HG02759 (cell line): ENCODE results near the gene STON2.
A peak's percentile ranks its signal among the peaks of the same experiment; 100 is the strongest.
"Not testable (repeated sequence)": the region's sequence is repeated elsewhere in the genome, so short reads cannot be mapped to it uniquely, and the experiment has no call there.

Source experiments
- ATAC-seq: cut with Tn5 transposase; IDR thresholded peaks from one replicate; pipeline ENCODE4 v1.9.1; 2021; ENCODE audit warnings: mild to moderate bottlenecking, moderate library complexity; ENCODE audit not compliant: unreplicated experiment

Gene STON2

DNA sequence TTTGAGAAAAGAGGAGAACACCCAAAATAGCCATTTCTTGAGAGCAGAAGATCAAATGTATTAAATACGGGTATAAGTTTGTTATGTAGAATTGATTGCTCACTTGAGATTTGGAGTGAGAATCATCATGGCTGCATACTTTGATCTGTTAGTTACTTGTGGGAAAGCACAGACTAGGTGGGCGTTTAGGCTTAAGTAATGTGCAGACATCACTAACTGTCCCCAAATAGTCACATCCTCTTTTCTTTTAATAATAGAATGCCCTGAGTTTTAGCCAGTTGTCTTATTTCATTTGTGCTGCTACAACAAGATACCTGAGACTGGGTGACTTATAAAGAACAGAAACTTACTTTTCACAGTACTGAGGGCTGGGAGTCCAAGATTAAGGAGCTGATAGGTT is 165.0 kb downstream of the STON2 start:
- ATAC-seq = peak; percentile 68

DNA sequence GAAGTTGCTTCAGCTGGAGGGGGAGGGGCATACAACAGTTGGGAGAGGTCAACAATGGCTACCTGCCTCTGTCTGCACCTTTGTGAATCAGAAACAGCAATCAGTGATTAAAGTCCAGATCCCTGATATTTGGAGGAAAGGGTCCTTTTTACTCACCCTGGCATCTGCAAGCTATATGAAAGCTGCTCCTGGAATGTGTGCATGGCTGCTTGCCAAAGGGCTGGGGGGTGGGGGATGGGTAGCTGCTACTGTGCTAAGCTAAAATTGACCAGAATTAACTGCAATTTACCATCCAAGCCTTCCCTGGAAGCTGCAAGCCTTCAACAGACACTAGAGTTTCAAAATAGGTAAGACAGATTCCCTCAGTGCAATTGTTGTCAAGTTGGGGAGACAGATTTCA is 165.8 kb downstream of the STON2 start:
- ATAC-seq = no peak

DNA sequence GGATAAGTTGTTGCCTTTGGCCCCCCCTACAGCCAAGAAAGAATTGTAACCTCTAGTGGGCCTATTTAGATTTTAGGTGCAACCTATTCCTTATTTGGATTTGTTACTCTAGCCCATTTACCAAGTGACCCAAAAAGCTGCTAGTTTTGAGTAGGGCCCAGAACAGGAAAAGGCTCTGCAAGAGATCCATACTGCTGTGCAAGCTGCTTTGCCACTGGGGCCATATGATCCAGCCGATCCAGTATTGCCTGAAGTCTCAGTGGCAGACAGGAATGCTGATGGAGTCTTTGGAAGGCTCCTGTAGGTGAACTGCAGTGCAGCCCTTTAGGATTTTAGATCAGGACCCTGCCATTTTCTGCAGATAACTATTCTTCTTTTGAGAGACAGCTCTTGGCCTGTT is 166.5 kb downstream of the STON2 start:
- no peak for ATAC-seq

- ATAC-seq = no peak
Observed at GRCh38 chr14:81231540-81231939, 168.6 kb downstream of the STON2 start.

GRCh38 chr14:81224222-81224621 is 175.9 kb downstream of the STON2 start:
- ATAC-seq = no peak

- ATAC-seq = not testable (repeated sequence)
Observed at GRCh38 chr14:81223788-81224187, 176.3 kb downstream of the STON2 start.

- no peak for ATAC-seq
Observed at GRCh38 chr14:81222691-81223090, 177.4 kb downstream of the STON2 start.

GRCh38 chr14:81222126-81222525 is 178.0 kb downstream of the STON2 start:
- no peak for ATAC-seq

GRCh38 chr14:81221579-81222102 is 178.5 kb downstream of the STON2 start:
- ATAC-seq = no peak

- ATAC-seq = peak; percentile 80
Observed at GRCh38 chr14:81220830-81221578, 179.1 kb downstream of the STON2 start, which contains the start of gene GTF2A1. Gene GTF2A1, minus strand, starts transcription at chr14:81220959. Its CDS starts 441 bp downstream, at chr14:81220518.

DNA sequence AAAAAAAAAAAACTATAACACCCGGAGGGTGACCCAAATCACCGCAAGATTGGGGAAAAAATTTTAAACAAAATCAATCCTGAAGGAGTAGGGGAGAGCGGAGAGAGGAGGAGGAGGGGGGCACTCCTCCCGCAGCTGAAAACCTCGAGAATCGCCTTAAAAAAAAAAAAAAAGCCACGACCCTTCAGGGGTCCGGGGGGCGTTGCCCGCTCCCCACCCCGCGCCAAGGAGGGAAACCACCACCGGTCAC is 179.6 kb downstream of the STON2 start:
- ATAC-seq = no peak

DNA sequence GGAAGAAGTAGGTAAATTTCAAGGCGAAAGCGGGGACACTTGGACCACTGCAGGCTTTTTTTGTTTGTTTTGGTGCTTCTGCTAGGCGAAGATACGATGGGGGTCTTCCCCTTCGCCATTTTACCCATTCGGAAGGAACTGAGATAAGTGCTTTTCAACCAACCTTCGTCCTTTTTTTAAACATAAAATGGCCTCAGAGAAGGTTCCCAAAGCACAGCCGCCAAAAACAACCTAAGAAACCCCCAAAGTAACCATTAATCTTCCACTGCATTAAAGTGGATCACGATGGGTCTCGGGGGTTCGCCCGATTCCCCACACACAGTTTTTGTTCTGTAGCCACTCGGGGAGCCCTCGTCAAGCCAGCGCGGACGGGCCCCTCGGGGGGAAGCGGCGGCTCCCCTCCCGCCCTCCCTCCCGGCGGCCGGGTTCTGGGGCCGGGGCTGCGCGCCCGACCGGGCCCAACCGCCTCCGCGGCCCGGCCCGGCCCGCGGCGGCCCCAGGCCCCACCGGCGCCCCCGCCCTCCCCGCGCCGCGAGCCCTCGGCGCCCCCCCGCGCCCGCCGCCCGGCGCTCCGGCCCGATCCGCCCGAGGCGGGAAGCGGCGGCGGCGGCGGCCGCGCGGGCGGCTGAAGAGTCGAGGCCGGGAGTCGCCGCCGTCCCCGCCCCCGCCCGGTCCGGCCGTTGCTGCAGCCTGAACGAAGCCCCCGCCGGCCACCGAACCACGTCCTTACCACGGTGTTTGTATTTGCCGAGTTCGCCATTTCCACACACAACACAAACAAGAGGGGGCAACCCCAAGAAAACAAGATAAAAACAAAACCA is 180.2 kb downstream of the STON2 start:
- ATAC-seq = no peak

GRCh38 chr14:81219210-81219758 is 180.8 kb downstream of the STON2 start:
- ATAC-seq = peak; percentile 48

GRCh38 chr14:81211844-81212243 is 188.3 kb downstream of the STON2 start:
- peak; percentile 84 for ATAC-seq
